ENCODE data around the gene ZNRF1.

The ZNRF1 gene

DNA sequence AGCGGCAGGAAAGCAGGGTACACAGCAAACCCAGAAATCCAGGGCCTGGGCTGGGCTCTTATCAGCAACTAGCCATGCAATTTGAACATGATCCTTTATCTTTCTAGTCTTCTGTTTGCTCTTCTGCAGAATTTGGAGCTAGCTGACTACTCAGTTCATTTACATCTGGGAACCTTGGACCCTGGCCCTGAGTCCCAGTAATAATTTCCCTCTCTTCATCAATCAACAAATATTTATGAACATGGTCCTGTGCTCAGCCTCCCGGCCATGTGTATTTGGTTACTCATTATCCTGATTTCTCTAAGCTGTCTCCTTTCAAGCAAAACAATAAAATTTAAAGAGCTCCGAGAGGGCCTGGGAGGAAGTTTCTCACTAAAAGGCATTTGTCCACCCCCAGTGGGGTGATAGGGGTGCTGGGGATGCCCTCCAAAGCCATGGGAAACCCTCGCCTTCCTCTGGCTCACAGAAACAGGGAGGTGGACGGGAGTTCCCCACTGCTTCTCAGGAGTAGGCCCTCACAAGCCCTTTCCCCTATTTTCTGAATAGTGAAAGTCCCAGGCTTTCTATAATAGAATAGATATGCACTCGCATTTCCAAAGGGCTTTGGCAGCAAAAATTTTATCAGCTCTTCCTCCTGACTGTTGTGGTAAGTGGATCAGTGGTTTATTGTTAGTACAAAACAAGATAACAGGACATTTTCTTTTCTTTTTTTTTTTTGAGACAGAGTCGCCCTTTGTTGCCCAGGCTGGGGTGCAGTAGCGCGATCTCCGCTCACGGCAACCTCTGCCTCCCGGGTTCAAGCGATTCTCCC, 7.0 kb upstream of the ZNRF1 start:
- no peaks in the 10 kb centered on the region for H3K9me3 ChIP-seq (ENCODE audit: control insufficient read depth, low read length)
- no peak overlapping the region for H3K4me2 ChIP-seq (ENCODE audit: low read length)
- no peaks in the 10 kb centered on the region for H3K79me2 ChIP-seq
- no peaks in the 10 kb centered on the region for H3K36me3 ChIP-seq (ENCODE audit: control insufficient read depth, insufficient read depth, low read length)
- peaks cover 15% of the 10 kb centered on the region for H3K4me1 ChIP-seq
- no peak overlapping the region for H3K4me3 ChIP-seq (ENCODE audit: low read depth, low read length)
- H3K9ac ChIP-seq = no peak overlapping the region
- peak overlapping the region; percentile 79 for H3K27ac ChIP-seq
- H3K27me3 ChIP-seq (ENCODE audit: control insufficient read depth, insufficient read depth, low read length) = no peaks in the 10 kb centered on the region
- TF ChIP-seq, protein P1, sequence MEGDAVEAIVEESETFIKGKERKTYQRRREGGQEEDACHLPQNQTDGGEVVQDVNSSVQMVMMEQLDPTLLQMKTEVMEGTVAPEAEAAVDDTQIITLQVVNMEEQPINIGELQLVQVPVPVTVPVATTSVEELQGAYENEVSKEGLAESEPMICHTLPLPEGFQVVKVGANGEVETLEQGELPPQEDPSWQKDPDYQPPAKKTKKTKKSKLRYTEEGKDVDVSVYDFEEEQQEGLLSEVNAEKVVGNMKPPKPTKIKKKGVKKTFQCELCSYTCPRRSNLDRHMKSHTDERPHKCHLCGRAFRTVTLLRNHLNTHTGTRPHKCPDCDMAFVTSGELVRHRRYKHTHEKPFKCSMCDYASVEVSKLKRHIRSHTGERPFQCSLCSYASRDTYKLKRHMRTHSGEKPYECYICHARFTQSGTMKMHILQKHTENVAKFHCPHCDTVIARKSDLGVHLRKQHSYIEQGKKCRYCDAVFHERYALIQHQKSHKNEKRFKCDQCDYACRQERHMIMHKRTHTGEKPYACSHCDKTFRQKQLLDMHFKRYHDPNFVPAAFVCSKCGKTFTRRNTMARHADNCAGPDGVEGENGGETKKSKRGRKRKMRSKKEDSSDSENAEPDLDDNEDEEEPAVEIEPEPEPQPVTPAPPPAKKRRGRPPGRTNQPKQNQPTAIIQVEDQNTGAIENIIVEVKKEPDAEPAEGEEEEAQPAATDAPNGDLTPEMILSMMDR (IDR thresholded peaks at IDR 0.05) = no peak
- peak overlapping the region; percentile 94 for H2AFZ ChIP-seq

DNA sequence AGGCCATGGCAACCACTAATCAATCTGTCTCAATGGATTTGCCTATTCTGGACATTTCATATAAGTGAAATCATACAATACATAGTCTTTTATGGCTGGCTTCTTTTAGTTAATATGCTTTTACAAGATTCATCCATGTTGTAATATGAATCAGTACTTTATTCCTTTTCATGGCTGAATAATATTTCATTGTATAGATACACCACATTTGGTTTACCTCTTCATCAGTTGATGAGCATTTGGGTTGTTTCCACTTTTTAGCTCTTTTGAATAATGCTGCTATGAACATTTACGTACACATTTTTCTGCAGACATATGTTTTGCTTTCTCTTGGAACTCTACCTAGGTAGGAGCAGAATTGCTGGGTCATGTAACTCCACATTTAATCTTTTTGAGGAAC, 2.8 kb upstream of the ZNRF1 start:
- Histone ChIP-seq H3K27me3 (ENCODE audit: control insufficient read depth, insufficient read depth, low read length) (no peaks in the 10 kb centered on the region), H3K79me2 (peaks cover 14% of the 10 kb centered on the region), H2AFZ (no peak overlapping the region), H3K4me3 (ENCODE audit: low read depth, low read length) (no peak overlapping the region), H3K27ac (no peak overlapping the region), H3K4me1 (peaks cover 23% of the 10 kb centered on the region), H3K36me3 (ENCODE audit: control insufficient read depth, insufficient read depth, low read length) (no peaks in the 10 kb centered on the region), H3K4me2 (ENCODE audit: low read length) (no peak overlapping the region), H3K9me3 (ENCODE audit: control insufficient read depth, low read length) (no peaks in the 10 kb centered on the region), H3K9ac (no peak overlapping the region)
- TF ChIP-seq, protein P1 (IDR thresholded peaks at IDR 0.05) = no peak

DNA sequence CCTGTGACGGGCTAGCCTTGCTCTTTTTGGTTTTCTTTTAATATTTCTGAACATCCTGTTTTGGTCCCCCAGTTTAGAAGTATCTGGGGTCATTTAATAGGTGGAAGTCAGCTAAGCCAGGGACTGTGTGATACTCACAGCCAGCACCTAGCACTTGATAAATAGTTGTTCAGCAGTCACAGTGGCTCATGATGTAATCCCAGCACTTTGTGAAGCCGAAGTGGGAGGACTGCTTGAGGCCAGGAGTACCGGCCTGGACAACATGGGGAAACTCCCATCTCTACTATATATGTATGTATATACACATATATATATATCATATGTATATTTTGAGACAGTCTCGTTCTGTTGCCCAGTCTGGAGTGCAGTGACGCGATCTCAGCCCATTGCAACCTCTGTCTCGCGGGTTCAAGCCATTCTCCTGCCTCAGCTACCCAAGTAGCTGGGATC, 1.8 kb upstream of the ZNRF1 start:
- Histone ChIP-seq H3K36me3 (ENCODE audit: control insufficient read depth, insufficient read depth, low read length) (no peaks in the 10 kb centered on the region), H3K4me1 (peaks cover 16% of the 10 kb centered on the region), H3K4me3 (ENCODE audit: low read depth, low read length) (no peak overlapping the region), H3K9ac (no peak overlapping the region), H3K9me3 (ENCODE audit: control insufficient read depth, low read length) (no peaks in the 10 kb centered on the region), H3K4me2 (ENCODE audit: low read length) (no peak overlapping the region), H3K27me3 (ENCODE audit: control insufficient read depth, insufficient read depth, low read length) (no peaks in the 10 kb centered on the region), H2AFZ (no peak overlapping the region), H3K27ac (no peak overlapping the region), H3K79me2 (peaks cover 25% of the 10 kb centered on the region)
- TF ChIP-seq, protein P1 (IDR thresholded peaks at IDR 0.05) = no peak

DNA sequence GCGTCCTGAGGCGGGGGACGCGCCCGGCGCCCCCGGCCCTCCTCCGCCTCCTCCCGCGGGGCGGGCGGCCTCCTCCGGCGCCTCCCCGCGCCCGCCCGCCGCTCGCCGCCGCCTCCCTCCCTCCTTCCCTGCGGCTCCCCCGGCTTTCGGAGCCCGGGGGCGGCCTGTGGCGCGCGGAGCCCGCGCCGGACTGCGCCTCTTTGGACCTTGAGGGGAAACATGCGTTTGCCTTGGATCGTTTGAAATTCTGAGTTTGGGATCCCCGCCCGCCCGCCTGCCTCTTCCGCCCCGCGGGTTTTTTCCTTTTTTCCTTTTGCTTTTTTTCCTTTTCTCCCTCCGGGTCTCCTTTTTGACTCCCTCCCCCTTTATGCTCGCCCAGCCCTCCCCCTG, 390 bp downstream of the ZNRF1 start:
- peak overlapping the region; percentile 40 for H3K9ac ChIP-seq
- no peaks in the 10 kb centered on the region for H3K27me3 ChIP-seq (ENCODE audit: control insufficient read depth, insufficient read depth, low read length)
- peak overlapping the region; percentile 77 for H2AFZ ChIP-seq
- TF ChIP-seq, protein P1 (IDR thresholded peaks at IDR 0.05) = no peak
- H3K27ac ChIP-seq = peak overlapping the region; percentile 55
- peaks cover 41% of the 10 kb centered on the region for H3K79me2 ChIP-seq
- no peaks in the 10 kb centered on the region for H3K9me3 ChIP-seq (ENCODE audit: control insufficient read depth, low read length)
- H3K4me2 ChIP-seq (ENCODE audit: low read length) = peak overlapping the region; percentile 91
- H3K36me3 ChIP-seq (ENCODE audit: control insufficient read depth, insufficient read depth, low read length) = no peaks in the 10 kb centered on the region
- peak overlapping the region; percentile 74 for H3K4me3 ChIP-seq (ENCODE audit: low read depth, low read length)
- peaks cover 9% of the 10 kb centered on the region for H3K4me1 ChIP-seq

All from parathyroid adenoma (tissue), 2 donors.